Right lobe of liver (tissue), 4 donors: ENCODE measurements around the gene CNKSR2.

ENCODE experiments used
- POLR2A ChIP-seq: fragments of 450-650 bp; IDR thresholded peaks from one replicate; pipeline ENCODE4 v1.6.1; 2017; ENCODE audit warnings: antibody characterized with exemption, mild to moderate bottlenecking
- TF ChIP-seq, protein P1 (sequence below), 4 donors: fragments of 200-600 bp in 3 of 4; fragments of 450-650 bp in 1 of 4; IDR thresholded peaks; one replicate each; pipeline versions ENCODE4 v1.5.1 to v1.8.0; 2016 to 2022; ENCODE audit warnings: antibody characterized with exemption in 4 of 4, mild to moderate bottlenecking in 2 of 4
- donor health status: DM: no; HTN: no; CAD: no.
- donor health status: DM: no; HTN: no; CAD: no.
- donor health status: DM: no; HTN: yes; CAD: no.

DNA sequence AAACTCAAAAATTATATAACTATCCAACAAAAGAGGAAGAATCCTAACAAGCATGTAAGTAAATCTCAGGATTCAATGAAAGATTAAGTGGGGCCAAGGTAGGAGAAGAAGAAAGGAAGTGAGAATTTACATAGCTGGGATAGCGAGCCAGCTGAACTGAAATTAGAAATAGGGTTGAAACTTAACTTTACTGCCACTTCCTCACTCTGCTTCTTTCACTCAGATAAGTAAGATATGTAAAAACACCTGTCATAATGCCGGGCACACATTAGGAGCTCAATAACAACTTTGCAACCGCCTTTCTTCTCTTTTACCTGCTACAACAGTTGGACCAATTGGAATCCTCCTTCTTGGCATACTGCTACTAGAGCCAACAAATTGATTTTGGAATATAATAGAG is 129.4 kb downstream of the CNKSR2 start:
- no peak for TF ChIP-seq POLR2A
- TF ChIP-seq, protein P1, sequence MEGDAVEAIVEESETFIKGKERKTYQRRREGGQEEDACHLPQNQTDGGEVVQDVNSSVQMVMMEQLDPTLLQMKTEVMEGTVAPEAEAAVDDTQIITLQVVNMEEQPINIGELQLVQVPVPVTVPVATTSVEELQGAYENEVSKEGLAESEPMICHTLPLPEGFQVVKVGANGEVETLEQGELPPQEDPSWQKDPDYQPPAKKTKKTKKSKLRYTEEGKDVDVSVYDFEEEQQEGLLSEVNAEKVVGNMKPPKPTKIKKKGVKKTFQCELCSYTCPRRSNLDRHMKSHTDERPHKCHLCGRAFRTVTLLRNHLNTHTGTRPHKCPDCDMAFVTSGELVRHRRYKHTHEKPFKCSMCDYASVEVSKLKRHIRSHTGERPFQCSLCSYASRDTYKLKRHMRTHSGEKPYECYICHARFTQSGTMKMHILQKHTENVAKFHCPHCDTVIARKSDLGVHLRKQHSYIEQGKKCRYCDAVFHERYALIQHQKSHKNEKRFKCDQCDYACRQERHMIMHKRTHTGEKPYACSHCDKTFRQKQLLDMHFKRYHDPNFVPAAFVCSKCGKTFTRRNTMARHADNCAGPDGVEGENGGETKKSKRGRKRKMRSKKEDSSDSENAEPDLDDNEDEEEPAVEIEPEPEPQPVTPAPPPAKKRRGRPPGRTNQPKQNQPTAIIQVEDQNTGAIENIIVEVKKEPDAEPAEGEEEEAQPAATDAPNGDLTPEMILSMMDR (IDR thresholded peaks at IDR 0.05) = no peak
